ENCODE results near the gene LGSN.
"Not testable (repeated sequence)": the region's sequence is repeated elsewhere in the genome, so short reads cannot be mapped to it uniquely, and the experiment has no call there.

LGSN gene

GRCh38 chr6:63319939-63320338, at the start of gene LGSN:
LGSN (minus strand) TSS chr6:63319983; CDS start chr6:63319943, 40 bp downstream.
- Mint-ChIP-seq H3K9me3 (peaks cover 2% of the 10 kb centered on the region), H3K27ac (no peak within 1 kb of the TSS), H3K36me3 (ENCODE audit: low read depth) (no peaks in the 10 kb centered on the region), H3K27me3 (ENCODE audit: low read depth, poor library complexity) (no peaks in the 10 kb centered on the region), H3K4me1 (no peaks in the 10 kb centered on the region), H3K4me3 (no peak within 1 kb of the TSS)
- no peak for DNase-seq
- no peak for TF ChIP-seq CTCF (IDR thresholded peaks at IDR 0.05)

GRCh38 chr6:63368347-63368746, 48.6 kb upstream of the LGSN start:
- Mint-ChIP-seq H3K4me3 (no peak overlapping the region), H3K27me3 (ENCODE audit: low read depth, poor library complexity) (peaks cover 7% of the 10 kb centered on the region), H3K36me3 (ENCODE audit: low read depth) (no peaks in the 10 kb centered on the region), H3K27ac (no peak overlapping the region), H3K4me1 (peaks cover 12% of the 10 kb centered on the region), H3K9me3 (peaks cover 28% of the 10 kb centered on the region)
- TF ChIP-seq CTCF (IDR thresholded peaks at IDR 0.05) = no peak
- DNase-seq = no peak

- H3K27ac Mint-ChIP-seq; DNase-seq; H3K36me3 Mint-ChIP-seq (ENCODE audit: low read depth); H3K4me3 Mint-ChIP-seq; H3K4me1 Mint-ChIP-seq; H3K27me3 Mint-ChIP-seq (ENCODE audit: low read depth, poor library complexity): not testable (repeated sequence)
- H3K9me3 Mint-ChIP-seq = peaks cover 71% of the 10 kb centered on the region
Measured at GRCh38 chr6:63362500-63363120, 42.8 kb upstream of the LGSN start.

- H3K36me3 Mint-ChIP-seq (ENCODE audit: low read depth); H3K4me3 Mint-ChIP-seq; H3K27ac Mint-ChIP-seq; H3K27me3 Mint-ChIP-seq (ENCODE audit: low read depth, poor library complexity); H3K4me1 Mint-ChIP-seq; DNase-seq: not testable (repeated sequence)
- peaks cover 33% of the 10 kb centered on the region for H3K9me3 Mint-ChIP-seq
Measured at GRCh38 chr6:63357384-63357783, 37.6 kb upstream of the LGSN start.

GRCh38 chr6:63355632-63356031, 35.8 kb upstream of the LGSN start:
- Mint-ChIP-seq H3K4me3 (no peak overlapping the region), H3K27ac (no peak overlapping the region), H3K9me3 (peaks cover 19% of the 10 kb centered on the region), H3K27me3 (ENCODE audit: low read depth, poor library complexity) (peaks cover 3% of the 10 kb centered on the region), H3K4me1 (no peaks in the 10 kb centered on the region), H3K36me3 (ENCODE audit: low read depth) (no peaks in the 10 kb centered on the region)
- DNase-seq = no peak
- no peak for TF ChIP-seq CTCF (IDR thresholded peaks at IDR 0.05)

GRCh38 chr6:63353286-63353630, 33.5 kb upstream of the LGSN start:
- H3K36me3 Mint-ChIP-seq (ENCODE audit: low read depth) = no peaks in the 10 kb centered on the region
- H3K9me3 Mint-ChIP-seq = no peaks in the 10 kb centered on the region
- no peak overlapping the region for H3K4me3 Mint-ChIP-seq
- peaks cover 3% of the 10 kb centered on the region for H3K27me3 Mint-ChIP-seq (ENCODE audit: low read depth, poor library complexity)
- no peak for DNase-seq
- no peak overlapping the region for H3K27ac Mint-ChIP-seq
- no peak for TF ChIP-seq CTCF (IDR thresholded peaks at IDR 0.05)
- no peaks in the 10 kb centered on the region for H3K4me1 Mint-ChIP-seq

GRCh38 chr6:63352544-63353285, 32.9 kb upstream of the LGSN start:
- H3K9me3 Mint-ChIP-seq = no peaks in the 10 kb centered on the region
- H3K4me3 Mint-ChIP-seq = no peak overlapping the region
- peak; percentile 37 for TF ChIP-seq CTCF (IDR thresholded peaks at IDR 0.05)
- no peaks in the 10 kb centered on the region for H3K4me1 Mint-ChIP-seq
- DNase-seq = peak; percentile 8
- no peaks in the 10 kb centered on the region for H3K36me3 Mint-ChIP-seq (ENCODE audit: low read depth)
- no peak overlapping the region for H3K27ac Mint-ChIP-seq
- H3K27me3 Mint-ChIP-seq (ENCODE audit: low read depth, poor library complexity) = peaks cover 3% of the 10 kb centered on the region

Measured in nephron progenitor cell (in vitro differentiated cells).